CD14-positive monocyte (primary cell): Measurements from ENCODE around the gene LRRC3. TPM values are rescaled to one million over a fixed set of nuclear protein-coding genes. Genes with fewer than 3 reads are reported as not detected.

ENCODE experiments used
- DNase-seq, 3 donors: peaks; one replicate each; pipeline ENCODE4 v3.0.0-alpha.2; 2011 to 2022
- H2AFZ ChIP-seq: 2 replicates; pipeline ENCODE4 v1.6.0; 2012; ENCODE audit warnings: mild to moderate bottlenecking, low read depth, low read length, inconsistent platforms; ENCODE audit not compliant: insufficient read depth, poor library complexity, severe bottlenecking
- H3K27ac ChIP-seq, 2 donors: 1 replicate in 1 of 2; 2 replicates in 1 of 2; pipeline ENCODE4 v1.5.1; 2012 to 2013; ENCODE audit warnings: low read length in 2 of 2, control low read depth in 1 of 2, inconsistent platforms in 1 of 2, low read depth in 1 of 2, mild to moderate bottlenecking in 1 of 2
- H3K27me3 ChIP-seq, 2 donors: one replicate each; pipeline versions ENCODE4 v1.6.0 to v1.6.1; 2011 to 2013; ENCODE audit warnings: low read length in 2 of 2; ENCODE audit not compliant: control insufficient read depth in 2 of 2, insufficient read depth in 2 of 2
- H3K36me3 ChIP-seq, 2 donors: replicated peaks in 1 of 2; 1 replicate in 1 of 2; 2 replicates in 1 of 2; pipeline versions ENCODE4 v1.5.1 to v1.6.1; 2012 to 2013; ENCODE audit warnings: low read length in 2 of 2, control low read depth in 1 of 2, inconsistent platforms in 1 of 2, mild to moderate bottlenecking in 1 of 2; ENCODE audit not compliant: insufficient read depth in 2 of 2, control insufficient read depth in 1 of 2
- H3K4me1 ChIP-seq, 2 donors: 1 replicate in 1 of 2; 2 replicates in 1 of 2; pipeline versions ENCODE4 v1.5.1 to v1.6.1; 2012 to 2013; ENCODE audit warnings: low read length in 2 of 2, control low read depth in 1 of 2, inconsistent platforms in 1 of 2, mild to moderate bottlenecking in 1 of 2, moderate library complexity in 1 of 2; ENCODE audit not compliant: insufficient read depth in 2 of 2, control insufficient read depth in 1 of 2
- H3K4me2 ChIP-seq: replicated peaks from 2 replicates; pipeline ENCODE3; 2012; ENCODE audit warnings: low read length, moderate library complexity, mild to moderate bottlenecking; ENCODE audit not compliant: poor library complexity, severe bottlenecking; ENCODE audit errors: extremely low read depth
- H3K4me3 ChIP-seq, 3 experiments: fragments of 200-600 bp in 1 of 3; sonication (generic) in 1 of 3; replicated peaks in 1 of 3; 1 replicate in 2 of 3; 2 replicates in 1 of 3; pipeline ENCODE4 v1.5.1; 2011 to 2013; ENCODE audit warnings: low read length in 3 of 3, mild to moderate bottlenecking in 3 of 3, control low read depth in 2 of 3, low read depth in 2 of 3, inconsistent platforms in 1 of 3, moderate library complexity in 1 of 3
- H3K79me2 ChIP-seq: 2 replicates; pipeline ENCODE4 v1.6.0; 2012; ENCODE audit warnings: mild to moderate bottlenecking, control low read depth, inconsistent platforms, low read length, moderate library complexity; ENCODE audit not compliant: insufficient read depth
- H3K9ac ChIP-seq: 2 replicates; pipeline ENCODE4 v1.6.0; 2017; ENCODE audit warnings: low read length, mild to moderate bottlenecking; ENCODE audit not compliant: insufficient read depth, poor library complexity, severe bottlenecking
- H3K9me3 ChIP-seq, 2 donors: replicated peaks in 1 of 2; 1 replicate in 1 of 2; 2 replicates in 1 of 2; pipeline versions ENCODE4 v1.5.1 to v1.6.1; 2012 to 2013; ENCODE audit warnings: low read length in 2 of 2, control low read depth in 1 of 2; ENCODE audit not compliant: control insufficient read depth in 1 of 2, insufficient read depth in 1 of 2
- H4K20me1 ChIP-seq: 2 replicates; pipeline ENCODE4 v1.6.0; 2012; ENCODE audit warnings: mild to moderate bottlenecking, low read length, control low read depth, moderate library complexity; ENCODE audit not compliant: insufficient read depth
- H3K27ac Mint-ChIP-seq, 7 donors: one replicate each; pipeline ENCODE4 v1.8.0; 2020; ENCODE audit warnings: mild to moderate bottlenecking in 7 of 7, mixed read lengths in 7 of 7, moderate library complexity in 6 of 7, inconsistent platforms in 2 of 7
- H3K27me3 Mint-ChIP-seq, 3 donors: one replicate each; pipeline ENCODE4 v1.8.0; 2021 to 2022; ENCODE audit warnings: low read depth in 3 of 3, mild to moderate bottlenecking in 3 of 3, mixed read lengths in 3 of 3, moderate library complexity in 3 of 3, inconsistent platforms in 1 of 3
- H3K36me3 Mint-ChIP-seq, 2 donors: one replicate each; pipeline ENCODE4 v1.8.0; 2020; ENCODE audit warnings: mixed read lengths in 2 of 2, inconsistent platforms in 1 of 2, mild to moderate bottlenecking in 1 of 2
- H3K4me1 Mint-ChIP-seq: one replicate; pipeline ENCODE4 v1.8.0; 2020; ENCODE audit warnings: mild to moderate bottlenecking, mixed read lengths
- H3K4me3 Mint-ChIP-seq, 2 donors: one replicate each; pipeline ENCODE4 v1.8.0; 2020; ENCODE audit warnings: mild to moderate bottlenecking in 2 of 2, mixed read lengths in 2 of 2, moderate library complexity in 1 of 2
- H3K9me3 Mint-ChIP-seq, 7 donors: one replicate each; pipeline ENCODE4 v1.8.0; 2020 to 2022; ENCODE audit warnings: mixed read lengths in 7 of 7, mild to moderate bottlenecking in 6 of 7, moderate library complexity in 6 of 7, inconsistent platforms in 2 of 7
- CTCF ChIP-seq: fragments of 200-600 bp; IDR thresholded peaks from one replicate; pipeline ENCODE4 v1.8.0; 2022; ENCODE audit warnings: antibody characterized with exemption, mild to moderate bottlenecking
- WGBS: methylation state at CpG from one replicate; pipeline ENCODE4 v1.1.5; 2013; ENCODE audit warnings: missing lambda C conversion rate; ENCODE audit not compliant: insufficient coverage; 5-methylcytosine and 5-hydroxymethylcytosine counted together
- intact Hi-C, 2 donors: fragments of 100-400 bp; cut with micrococcal nuclease; formaldehyde crosslinking; loops; one replicate each; pipeline versions ENCODE4 v1.15.0 to v1.15.1; 2023
- polyA plus RNA-seq, 3 donors: library from polyadenylated mRNA; depleted of rRNA in 1 of 3; unstranded in 2 of 3; stranded (reverse) in 1 of 3; fragments of 300-500 nt in 2 of 3; fragments of >200 nt in 1 of 3; fragmentation: Illumina TruSeq in 2 of 3; gene quantifications; 1 replicate in 2 of 3; 2 replicates in 1 of 3; pipeline ENCODE4 v1.2.3, GENCODE V29; 2012 to 2021

Gene LRRC3
- polyA plus RNA-seq, 3 donors, result 0.30 to 0.59 (median 0.41) TPM

DNA sequence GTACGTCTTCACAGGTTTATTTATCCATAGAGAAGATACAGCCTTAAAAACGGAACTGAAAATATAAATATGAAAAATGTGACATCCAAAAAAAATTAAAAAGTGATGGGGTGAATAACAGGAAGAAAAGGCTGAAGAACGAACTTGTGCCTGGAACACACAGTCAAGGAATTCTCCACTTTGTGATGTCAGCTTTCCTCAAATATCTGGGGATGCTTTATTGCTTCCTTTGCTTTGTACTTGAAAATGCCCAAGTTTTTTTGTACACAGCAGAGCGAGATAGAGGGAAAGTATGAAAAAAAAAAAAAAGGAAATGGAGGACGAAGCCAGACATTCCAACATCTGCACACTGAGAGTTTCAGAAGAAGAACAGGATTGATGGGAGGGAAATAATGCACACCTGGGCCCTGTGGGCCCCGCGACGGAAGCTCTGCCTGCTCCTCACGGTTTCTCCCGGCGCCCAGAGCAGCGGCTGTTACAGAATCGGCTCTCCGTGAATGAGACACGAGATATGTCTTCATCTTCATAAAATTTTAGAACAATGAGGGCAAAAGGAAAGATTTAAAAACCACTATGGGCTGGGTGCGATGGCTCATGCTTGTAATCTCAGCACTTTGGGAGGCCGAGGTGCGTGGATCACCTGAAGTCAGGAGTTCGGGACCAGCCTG is 10.0 kb upstream of the LRRC3 start:
- WGBS, result 84% methylated on average over 9 of the region's 19 CpGs
- intact Hi-C loops, result no loop called here
- Mint-ChIP-seq H3K36me3 (peaks cover 27 to 38% of the 10 kb centered on the region in 2 donors), H3K27ac (no peak overlapping the region), H3K4me3 (no peak overlapping the region), H3K27me3 (peaks cover 15 to 29% (median 23%) of the 10 kb centered on the region in 3 donors), H3K4me1 (peaks cover 2% of the 10 kb centered on the region), H3K9me3 (peaks cover 8 to 31% (median 16%) of the 10 kb centered on the region in 7 donors)
- Histone ChIP-seq H3K4me1 (no peaks in the 10 kb centered on the region), H3K27me3 (peaks cover 0 to 3% of the 10 kb centered on the region in 2 donors), H3K9ac (no peak overlapping the region), H3K36me3 (peaks cover 28 to 34% of the 10 kb centered on the region in 2 donors), H3K4me3 (no peak overlapping the region), H3K79me2 (no peaks in the 10 kb centered on the region), H3K27ac (no peak overlapping the region), H3K9me3 (peaks cover 0 to 11% of the 10 kb centered on the region in 2 donors), H3K4me2 (no peak overlapping the region), H2AFZ (no peak overlapping the region), H4K20me1 (no peaks in the 10 kb centered on the region)
- DNase-seq, result no peak
- no peak for TF ChIP-seq CTCF

DNA sequence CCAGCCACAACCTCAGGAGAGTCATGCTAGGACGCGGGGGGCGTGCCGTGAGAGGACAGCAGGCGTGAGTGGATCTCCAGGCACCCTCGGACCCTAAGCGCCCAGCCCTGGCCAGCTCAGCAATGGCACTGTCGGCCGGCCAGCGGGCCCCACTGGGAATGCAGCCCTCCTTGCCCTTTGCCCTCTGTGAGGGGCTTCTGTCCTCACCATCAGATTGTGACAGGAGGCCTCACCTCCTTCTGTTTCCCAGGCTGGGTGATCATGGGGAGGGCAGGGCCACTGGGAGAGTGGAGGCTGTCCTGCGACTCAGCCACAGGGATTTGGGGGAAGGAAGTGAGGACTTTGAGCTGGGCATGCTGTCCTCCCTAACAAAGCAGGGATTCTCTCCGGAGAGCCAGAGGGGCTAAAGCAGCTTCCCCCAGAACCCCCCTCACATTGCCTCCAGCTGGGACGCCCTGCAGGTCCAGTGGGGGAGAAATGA is 6.6 kb upstream of the LRRC3 start:
- Histone ChIP-seq H3K9ac (no peak overlapping the region), H3K27ac (no peak overlapping the region), H2AFZ (no peak overlapping the region), H3K27me3 (peaks cover 0 to 6% of the 10 kb centered on the region in 2 donors), H3K4me3 (no peak overlapping the region), H3K36me3 (peaks cover 0 to under 1% of the 10 kb centered on the region in 2 donors), H4K20me1 (no peaks in the 10 kb centered on the region), H3K4me2 (no peak overlapping the region), H3K79me2 (no peaks in the 10 kb centered on the region), H3K9me3 (peaks cover 0 to 11% of the 10 kb centered on the region in 2 donors), H3K4me1 (no peaks in the 10 kb centered on the region)
- Mint-ChIP-seq H3K9me3 (peaks cover 8 to 34% (median 24%) of the 10 kb centered on the region in 7 donors), H3K27ac (no peak overlapping the region), H3K4me3 (no peak overlapping the region), H3K27me3 (peaks cover 24 to 54% (median 28%) of the 10 kb centered on the region in 3 donors), H3K4me1 (peaks cover 2% of the 10 kb centered on the region), H3K36me3 (peaks cover under 1 to 4% of the 10 kb centered on the region in 2 donors)
- TF ChIP-seq CTCF, result no peak
- intact Hi-C loops, result no loop called here
- WGBS, result 92% methylated on average over 10 of the region's 13 CpGs
- DNase-seq, result no peak
